Endothelial cell of umbilical vein (primary cell): ENCODE measurements around the gene NKD1. TPM values are rescaled to one million over a fixed set of nuclear protein-coding genes. Genes with fewer than 3 reads are reported as not detected.

Source experiments
- BruUV-seq: library from RNA; stranded (reverse); fragments of 400-500 nt; replicated peaks from 2 replicates; lab custom pipeline; 2021; lab: Mats Ljungman, UMichigan
- CTCF ChIA-PET: fragments of 300-600, 350-600 bp; sonication (Branson Sonifier 250); formaldehyde crosslinking; loops from one replicate; lab custom pipeline; 2021; ENCODE audit warnings: antibody characterized with exemption, inconsistent platforms; lab: Charles Lee
- POLR2A ChIA-PET: fragments of 300-600, 350-600 bp; sonication (Branson Sonifier 250); formaldehyde crosslinking; loops from one replicate; lab custom pipeline; 2021; ENCODE audit warnings: antibody characterized with exemption, inconsistent platforms; lab: Charles Lee
- DNase-seq: peaks from one replicate; pipeline ENCODE4 v3.0.0-alpha.2; 2011; ENCODE audit warnings: low read depth, low spot score
- FAIRE-seq: peaks from 2 replicates; lab custom pipeline; 2011; peaks lifted over from hg19 to GRCh38; lab: Jason Lieb, UNC
- H2AFZ ChIP-seq: 2 replicates; pipeline ENCODE4 v1.6.0; 2012; ENCODE audit warnings: low read depth, low read length, control low read depth, inconsistent platforms
- H3K27ac ChIP-seq: 2 replicates; pipeline ENCODE4 v1.5.1; 2011; ENCODE audit warnings: low read depth, mild to moderate bottlenecking, control low read depth, low read length, moderate library complexity; ENCODE audit not compliant: insufficient read depth
- H3K27me3 ChIP-seq, 2 experiments: 2 replicates each; pipeline versions ENCODE4 v1.6.0 to v1.6.1; 2011; ENCODE audit warnings: low read length in 2 of 2, mixed read lengths in 1 of 2; ENCODE audit not compliant: control insufficient read depth in 2 of 2, insufficient read depth in 2 of 2
- H3K36me3 ChIP-seq, 2 experiments: 2 replicates in 1 of 2; 3 replicates in 1 of 2; pipeline ENCODE4 v1.5.1; 2011; ENCODE audit warnings: low read length in 2 of 2, mild to moderate bottlenecking in 1 of 2, moderate library complexity in 1 of 2; ENCODE audit not compliant: control insufficient read depth in 2 of 2, insufficient read depth in 2 of 2; ENCODE audit errors: extremely low read depth in 1 of 2
- H3K4me1 ChIP-seq: 3 replicates; pipeline ENCODE4 v1.5.1; 2011; ENCODE audit warnings: mild to moderate bottlenecking, low read length; ENCODE audit not compliant: control insufficient read depth, insufficient read depth; ENCODE audit errors: extremely low read depth
- H3K4me2 ChIP-seq: 2 replicates; pipeline ENCODE4 v1.6.1; 2011; ENCODE audit warnings: low read length, control low read depth, mixed read lengths; ENCODE audit not compliant: insufficient read depth
- H3K4me3 ChIP-seq, 3 experiments: fragments of 200-600 bp in 1 of 3; sonication (generic), shearing (Covaris generic) in 1 of 3; replicated peaks in 1 of 3; 2 replicates each; pipeline ENCODE4 v1.5.1; 2011 to 2016; ENCODE audit warnings: control low read depth in 3 of 3, low read length in 3 of 3, mild to moderate bottlenecking in 2 of 3, inconsistent platforms in 1 of 3, low read depth in 1 of 3, moderate library complexity in 1 of 3; ENCODE audit not compliant: insufficient read depth in 1 of 3
- H3K79me2 ChIP-seq: 2 replicates; pipeline ENCODE4 v1.6.0; 2012; ENCODE audit warnings: low read length, inconsistent platforms; ENCODE audit not compliant: control insufficient read depth, insufficient read depth
- H3K9ac ChIP-seq: replicated peaks from 2 replicates; pipeline ENCODE3; 2011; ENCODE audit warnings: low read length, control low read depth; ENCODE audit not compliant: insufficient read depth; ENCODE audit errors: extremely low read depth
- H3K9me1 ChIP-seq: replicated peaks from 3 replicates; pipeline ENCODE4 v1.6.0; 2011; ENCODE audit warnings: mild to moderate bottlenecking, low read length; ENCODE audit not compliant: control insufficient read depth, insufficient read depth; ENCODE audit errors: extremely low read depth
- H3K9me3 ChIP-seq: replicated peaks from 2 replicates; pipeline ENCODE4 v1.5.1; 2012; ENCODE audit warnings: low read length, inconsistent platforms; ENCODE audit not compliant: control insufficient read depth, insufficient read depth
- H4K20me1 ChIP-seq: replicated peaks from 2 replicates; pipeline ENCODE3; 2011; ENCODE audit warnings: mild to moderate bottlenecking, low read length; ENCODE audit not compliant: control insufficient read depth, insufficient read depth; ENCODE audit errors: extremely low read depth
- CTCF ChIP-seq, 2 donors: IDR thresholded peaks; 1 replicate in 1 of 2; 2 replicates in 1 of 2; pipeline ENCODE4 v1.5.1; 2011; ENCODE audit warnings: low read length in 2 of 2, mild to moderate bottlenecking in 2 of 2, moderate library complexity in 2 of 2, control low read depth in 1 of 2, inconsistent platforms in 1 of 2, low read depth in 1 of 2; ENCODE audit not compliant: insufficient read depth in 1 of 2; ENCODE audit errors: extremely low read depth in 1 of 2
- EZH2 ChIP-seq: IDR thresholded peaks from 2 replicates; pipeline ENCODE4 v1.6.1; 2012; ENCODE audit warnings: borderline replicate concordance, low read depth, mild to moderate bottlenecking, moderate library complexity, low read length, inconsistent platforms; ENCODE audit not compliant: severe bottlenecking
- FOS ChIP-seq: IDR thresholded peaks from 2 replicates; pipeline ENCODE4 v1.6.1; 2011; ENCODE audit warnings: mild to moderate bottlenecking, low read length, moderate library complexity, borderline replicate concordance; ENCODE audit not compliant: insufficient read depth
- GATA2 ChIP-seq: IDR thresholded peaks from 2 replicates; pipeline ENCODE4 v1.7.0; 2011; ENCODE audit warnings: low read depth, mild to moderate bottlenecking, moderate library complexity, mixed read lengths, low read length; ENCODE audit not compliant: insufficient read length, insufficient read depth
- JUN ChIP-seq: IDR thresholded peaks from 2 replicates; pipeline ENCODE4 v1.6.1; 2011; ENCODE audit warnings: borderline replicate concordance, low read depth; ENCODE audit not compliant: insufficient read length, insufficient read depth
- MAX ChIP-seq: IDR thresholded peaks from 2 replicates; pipeline ENCODE4 v1.6.1; 2011; ENCODE audit not compliant: insufficient read depth, insufficient read length
- MYC ChIP-seq: IDR thresholded peaks from one replicate; pipeline ENCODE4 v1.6.1; 2011; ENCODE audit warnings: mild to moderate bottlenecking, low read depth, low read length
- POLR2A ChIP-seq: IDR thresholded peaks from 2 replicates; pipeline ENCODE4 v1.6.1; 2012; ENCODE audit warnings: low read depth, mild to moderate bottlenecking, control low read depth, low read length
- POLR2AphosphoS5 ChIP-seq: IDR thresholded peaks from 2 replicates; pipeline ENCODE4 v1.6.1; 2012; ENCODE audit warnings: low read depth, mild to moderate bottlenecking, control low read depth, low read length, moderate library complexity; ENCODE audit not compliant: insufficient read depth
- dilution Hi-C: fragments of 300-500 bp; cut with MboI; formaldehyde crosslinking; loops from one replicate; pipeline ENCODE4 v1.15.0; 2019; ENCODE audit warnings: low sequenced_read_pairs; ENCODE audit not compliant: extremely low pct_ligation_motif_present
- intact Hi-C: fragments of 100-400 bp; cut with micrococcal nuclease; formaldehyde crosslinking; loops from one replicate; pipeline ENCODE4 v1.10.0; 2022
- polyA plus RNA-seq, 4 experiments: library from polyadenylated mRNA; depleted of rRNA in 3 of 4; stranded (reverse) in 3 of 4; unstranded in 1 of 4; fragments of >200 nt; gene quantifications; 2 replicates each; pipeline versions ENCODE4 v1.2.1 to v1.2.3, GENCODE V29; 2011 to 2012; ENCODE audit warnings: missing spikeins in 1 of 4
- total RNA-seq: library from RNA; stranded (reverse); gene quantifications from 2 replicates; pipeline ENCODE4 v1.2.3, GENCODE V29; 2021

NKD1 gene
- total and polyA plus RNA-seq, 2 donors (not counting 3 experiments of a cell fraction or from before 2014, with no cell fraction given): not detected

- CTCF ChIA-PET: no interaction called here
- dilution Hi-C loops: no loop called here
- FAIRE-seq (no peak), DNase-seq (no peak)
- POLR2A ChIA-PET: no interaction called here
- H3K27me3 ChIP-seq: no peaks in the 10 kb centered on the region
- no peak overlapping the region for H3K27ac ChIP-seq
- H3K79me2 ChIP-seq: no peaks in the 10 kb centered on the region
- H3K4me2 ChIP-seq: no peak overlapping the region
- no peak overlapping the region for H3K4me3 ChIP-seq
- H4K20me1 ChIP-seq: no peaks in the 10 kb centered on the region
- no peaks in the 10 kb centered on the region for H3K9me1 ChIP-seq
- H3K4me1 ChIP-seq: no peaks in the 10 kb centered on the region
- BruUV-seq: no TSS peak
- H3K36me3 ChIP-seq: no peaks in the 10 kb centered on the region
- no peak overlapping the region for H3K9ac ChIP-seq
- no peak overlapping the region for H2AFZ ChIP-seq
- no peaks in the 10 kb centered on the region for H3K9me3 ChIP-seq
- intact Hi-C loops: loop anchor here (10.0 kb wide), 1 partner anchor 1738 kb away; no protein-coding TSS in a partner anchor
- TF ChIP-seq CTCF (IDR thresholded peaks at IDR 0.05; ENCODE audit: extremely low read depth in 1 of 2, insufficient read depth in 1 of 2, low read depth in 1 of 2, low read length in 2 of 2) (no peak), MYC (no peak), JUN (no peak), EZH2 (no peak), POLR2A (no peak), GATA2 (no peak), FOS (no peak), MAX (no peak), POLR2AphosphoS5 (no peak)
Measured at GRCh38 chr16:50516890-50517289, 31.3 kb upstream of the NKD1 start.
